Stimulated activated CD4-positive, alpha-beta T cell treated with anti-CD3 and anti-CD28 coated beads, Interleukin-4, amount 100 ng/mL, for 48 hours (primary cell): ENCODE data around the gene CCT8L2.
"Not testable (repeated sequence)": the region's sequence is repeated elsewhere in the genome, so short reads cannot be mapped to it uniquely, and the experiment has no call there.

Experiments used
- DNase-seq, 2 donors: peaks; one replicate each; pipeline ENCODE4 v3.0.0-alpha.2; 2020; ENCODE audit warnings: low read depth in 2 of 2

The CCT8L2 gene

DNA sequence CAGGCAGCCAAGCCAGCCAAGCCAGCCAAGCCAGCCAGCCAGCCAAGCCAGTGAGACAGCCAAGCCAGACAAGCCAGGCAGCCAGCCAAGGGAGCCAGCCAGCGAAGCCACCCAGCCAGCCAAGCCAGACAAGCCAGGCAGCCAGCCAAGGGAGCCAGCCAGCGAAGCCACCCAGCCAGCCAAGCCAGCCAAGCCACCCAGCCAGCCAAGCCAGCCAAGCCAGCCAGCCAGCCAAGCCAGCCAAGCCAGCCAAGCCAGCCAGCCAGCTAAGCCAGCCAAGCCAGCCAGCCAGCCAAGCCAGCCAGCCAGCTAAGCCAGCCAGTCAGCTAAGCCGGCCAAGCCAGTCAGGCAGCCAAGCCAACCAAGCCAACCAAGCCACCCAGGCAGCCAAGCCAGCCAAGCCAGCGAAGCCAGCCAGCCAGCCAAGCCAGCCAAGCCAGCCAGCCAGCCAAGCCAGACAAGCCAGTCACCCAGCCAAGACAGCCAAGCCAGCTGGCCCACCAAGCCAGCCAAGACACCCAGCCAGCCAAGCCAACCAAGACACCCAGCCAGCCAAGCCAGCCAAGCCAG, 34.1 kb downstream of the CCT8L2 start:
- DNase-seq = not testable (repeated sequence)

DNA sequence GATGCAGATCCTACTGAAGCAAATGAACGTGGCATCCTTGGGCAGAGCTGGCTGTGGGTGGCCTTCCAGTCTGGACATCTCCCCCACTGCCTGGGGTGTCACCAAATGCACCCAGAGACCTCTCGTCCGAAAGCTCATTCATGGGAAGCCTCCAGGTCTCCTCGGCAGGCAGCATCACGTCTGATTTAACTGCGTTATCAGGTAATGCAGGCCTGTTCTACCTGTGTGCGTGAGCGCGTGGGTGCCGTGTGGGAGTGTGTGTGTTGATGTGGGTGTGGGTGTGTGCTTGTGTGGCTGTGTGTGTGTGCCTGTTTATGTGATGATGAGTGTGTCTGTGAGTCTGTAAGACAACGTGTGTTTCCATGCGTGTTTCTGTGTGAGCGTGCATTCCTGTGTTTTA, 35.1 kb downstream of the CCT8L2 start:
- DNase-seq = not testable (repeated sequence)

DNA sequence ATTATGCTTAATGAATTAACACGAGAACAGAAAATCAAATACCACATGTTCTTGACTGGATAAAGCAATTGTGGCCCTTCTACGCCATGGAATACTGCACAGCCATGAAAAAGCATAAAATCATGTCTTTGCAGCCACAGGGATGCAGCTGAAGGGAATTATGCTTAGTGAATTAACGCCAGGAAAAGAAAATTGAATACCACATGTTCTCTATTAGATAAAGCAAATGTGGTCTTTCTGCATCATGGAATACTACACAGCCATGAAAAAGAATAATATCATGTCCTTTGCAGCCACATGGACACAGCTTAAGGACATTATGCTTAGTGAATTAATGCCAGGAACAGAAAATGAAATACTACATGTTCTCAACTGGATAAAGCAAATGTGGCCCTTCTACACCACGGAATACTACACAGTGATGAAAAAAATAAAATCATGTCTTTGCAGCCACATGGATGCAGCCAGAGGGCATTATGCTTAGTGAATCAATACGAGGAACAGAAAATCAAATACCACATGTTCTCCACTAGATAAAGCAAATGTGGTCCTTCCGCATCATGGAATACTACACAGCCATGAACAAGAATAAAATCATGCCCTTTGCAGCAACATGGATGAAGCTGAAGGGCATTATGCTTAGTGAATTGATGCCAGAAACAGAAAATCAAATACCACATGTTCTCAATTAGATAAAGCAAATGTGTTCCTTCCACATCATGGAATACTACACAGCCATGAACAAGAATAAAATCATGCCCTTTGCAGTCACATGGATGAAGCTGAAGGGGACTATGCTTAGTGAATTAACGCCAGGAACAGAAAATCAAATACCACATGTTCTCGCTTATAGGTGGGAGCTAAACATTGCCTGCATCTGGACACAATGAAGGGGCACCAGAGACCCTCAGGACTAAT, 37.3 kb downstream of the CCT8L2 start:
- not testable (repeated sequence) for DNase-seq

DNA sequence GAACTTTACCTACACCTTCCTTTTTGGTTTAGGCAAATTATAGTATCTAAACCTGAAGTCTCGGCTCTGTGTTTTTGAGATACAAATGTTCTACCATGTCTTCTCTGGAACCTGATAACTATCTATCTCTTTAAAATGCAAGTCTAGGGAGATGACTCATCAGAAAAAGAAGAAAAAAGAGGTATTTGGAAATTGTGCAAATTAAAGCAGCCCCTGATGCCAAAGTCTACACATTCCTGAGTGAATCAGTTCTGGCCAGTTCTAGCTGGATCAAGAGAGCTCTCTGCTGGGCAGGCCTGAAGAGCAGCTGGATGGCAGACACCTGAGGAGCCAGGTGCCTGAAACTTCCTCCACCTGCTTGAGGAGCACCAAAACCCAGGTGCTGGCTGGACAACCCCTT, 49.3 kb downstream of the CCT8L2 start:
- DNase-seq = not testable (repeated sequence)
